ENCODE data around the gene SERPINB1.

DNA sequence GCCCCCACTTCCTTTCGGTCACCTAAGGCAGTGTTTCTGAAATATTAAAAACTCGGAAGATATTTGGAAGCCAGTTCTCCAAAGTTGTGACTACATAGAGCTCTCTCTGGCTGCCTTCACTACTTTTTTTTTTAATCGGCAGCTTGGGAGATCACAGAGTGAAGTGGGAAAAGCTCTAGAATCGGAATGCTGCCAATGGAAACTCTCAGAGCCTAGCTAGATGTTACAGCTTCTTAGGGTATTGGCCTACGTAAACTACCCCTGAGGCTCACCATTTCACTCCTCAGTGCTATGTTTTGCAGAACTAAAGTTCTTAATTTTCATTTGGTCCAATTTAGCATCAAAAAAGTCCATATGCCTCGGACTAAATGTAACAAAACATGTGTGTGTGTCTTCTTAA is 14.5 kb downstream of the SERPINB1 start:
- TF ChIP-seq, protein P1, sequence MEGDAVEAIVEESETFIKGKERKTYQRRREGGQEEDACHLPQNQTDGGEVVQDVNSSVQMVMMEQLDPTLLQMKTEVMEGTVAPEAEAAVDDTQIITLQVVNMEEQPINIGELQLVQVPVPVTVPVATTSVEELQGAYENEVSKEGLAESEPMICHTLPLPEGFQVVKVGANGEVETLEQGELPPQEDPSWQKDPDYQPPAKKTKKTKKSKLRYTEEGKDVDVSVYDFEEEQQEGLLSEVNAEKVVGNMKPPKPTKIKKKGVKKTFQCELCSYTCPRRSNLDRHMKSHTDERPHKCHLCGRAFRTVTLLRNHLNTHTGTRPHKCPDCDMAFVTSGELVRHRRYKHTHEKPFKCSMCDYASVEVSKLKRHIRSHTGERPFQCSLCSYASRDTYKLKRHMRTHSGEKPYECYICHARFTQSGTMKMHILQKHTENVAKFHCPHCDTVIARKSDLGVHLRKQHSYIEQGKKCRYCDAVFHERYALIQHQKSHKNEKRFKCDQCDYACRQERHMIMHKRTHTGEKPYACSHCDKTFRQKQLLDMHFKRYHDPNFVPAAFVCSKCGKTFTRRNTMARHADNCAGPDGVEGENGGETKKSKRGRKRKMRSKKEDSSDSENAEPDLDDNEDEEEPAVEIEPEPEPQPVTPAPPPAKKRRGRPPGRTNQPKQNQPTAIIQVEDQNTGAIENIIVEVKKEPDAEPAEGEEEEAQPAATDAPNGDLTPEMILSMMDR (IDR thresholded peaks at IDR 0.05): no peak
- no peak for TF ChIP-seq POLR2A (IDR thresholded peaks at IDR 0.05)
